HG03095 (cell line): ENCODE measurements around the gene ZCCHC9.
"Not testable (repeated sequence)": the region's sequence is repeated elsewhere in the genome, so short reads cannot be mapped to it uniquely, and the experiment has no call there.

Experiments used
- ATAC-seq: cut with Tn5 transposase; IDR thresholded peaks from one replicate; pipeline ENCODE4 v1.9.1; 2021; ENCODE audit warnings: moderate library complexity; ENCODE audit not compliant: unreplicated experiment

ZCCHC9 gene

GRCh38 chr5:81303563-81303962, 2.2 kb downstream of the ZCCHC9 start:
- no peak for ATAC-seq

DNA sequence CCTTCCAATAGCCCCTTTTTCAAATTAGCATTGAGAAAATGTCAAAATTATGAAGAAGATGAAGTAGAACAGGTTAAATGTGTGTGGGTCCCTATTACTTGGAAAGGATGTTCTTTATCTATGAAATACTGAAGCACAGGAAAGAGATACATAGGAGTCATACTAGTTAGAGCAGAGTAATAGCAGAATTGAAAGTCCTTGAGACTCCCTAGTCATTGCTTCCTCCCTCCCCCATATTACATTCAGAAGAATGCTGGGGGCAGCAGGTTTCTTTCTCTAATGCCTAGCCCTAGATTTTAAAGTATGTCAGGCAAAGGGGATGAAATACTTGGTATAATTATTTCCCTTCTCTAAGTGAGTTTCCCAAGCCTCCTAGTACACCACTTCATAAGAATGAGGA, 4.4 kb downstream of the ZCCHC9 start:
- ATAC-seq: no peak

- ATAC-seq: no peak
These were observed 7.4 kb downstream of the ZCCHC9 start for GRCh38 chr5:81308836-81309235.

DNA sequence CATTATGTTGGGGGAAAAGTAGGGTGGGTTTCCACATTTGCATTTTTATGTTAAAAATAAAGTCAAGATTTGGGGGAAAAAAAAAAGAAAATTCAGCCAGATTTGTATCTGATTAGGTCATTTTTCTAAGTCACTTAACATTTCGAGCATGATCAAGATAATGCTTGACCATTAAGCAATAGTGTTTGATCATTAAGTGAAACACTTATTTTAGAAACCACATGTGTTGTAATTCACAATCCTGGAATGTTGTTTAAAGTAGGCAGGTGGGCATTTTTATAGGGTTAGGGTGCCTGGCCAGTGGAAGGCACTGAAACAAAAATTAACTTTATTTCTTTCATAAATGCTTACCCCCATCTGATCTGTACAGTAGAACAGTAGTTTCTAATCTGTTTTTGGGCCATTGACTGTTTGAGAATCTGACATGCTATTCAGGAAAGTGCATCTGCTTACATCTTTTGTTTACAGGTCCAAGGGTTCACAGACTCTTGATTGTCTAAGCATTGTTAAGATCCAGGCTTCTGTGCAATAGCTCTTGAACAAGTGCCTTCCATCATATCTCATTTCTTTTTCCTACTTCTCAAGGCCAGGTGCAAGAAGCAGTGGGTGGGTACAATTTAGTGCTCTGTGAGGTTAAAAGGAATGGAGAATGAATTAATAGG, 9.1 kb downstream of the ZCCHC9 start:
- ATAC-seq: no peak

DNA sequence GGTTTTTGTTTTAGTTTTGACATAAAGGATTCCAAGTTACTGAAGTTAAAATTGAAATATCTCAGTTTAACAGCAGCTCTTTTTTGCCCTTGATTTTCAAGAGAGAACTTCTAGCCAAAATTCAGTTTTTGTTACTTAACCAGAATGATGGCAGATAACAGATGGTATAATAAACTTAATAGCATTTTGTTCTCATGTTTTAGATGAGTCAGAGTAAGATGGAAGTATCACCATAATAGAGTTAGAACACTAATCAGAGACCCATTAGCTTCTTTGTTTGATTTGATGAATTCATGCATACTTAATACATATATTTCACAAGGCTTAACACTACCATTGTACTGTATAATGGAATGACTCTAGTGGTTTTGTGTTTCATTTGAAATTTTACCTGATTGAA, 11.9 kb downstream of the ZCCHC9 start:
- ATAC-seq: no peak

- no peak for ATAC-seq
These were observed 12.3 kb downstream of the ZCCHC9 start for GRCh38 chr5:81313686-81314085.

- ATAC-seq: no peak
These were observed 13.2 kb downstream of the ZCCHC9 start for GRCh38 chr5:81314581-81314980.

DNA sequence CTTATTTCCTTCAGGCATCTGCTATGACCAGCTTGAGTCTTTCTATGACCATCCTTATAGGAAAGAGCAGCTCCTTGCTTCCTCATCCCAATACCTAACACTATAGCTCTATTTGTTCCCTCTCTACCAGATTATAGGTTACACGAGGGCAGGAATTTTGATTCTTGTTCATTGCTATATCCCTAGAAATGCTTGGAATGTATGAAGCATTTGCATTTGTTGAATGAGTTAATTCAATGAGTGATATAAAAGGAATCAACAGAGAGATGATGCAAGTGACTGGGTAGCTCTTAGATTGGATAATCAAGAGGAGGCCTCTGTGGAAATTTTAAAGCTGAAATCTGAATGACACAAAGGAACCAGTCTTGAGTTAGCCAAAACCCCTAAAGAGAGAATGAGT, 13.9 kb downstream of the ZCCHC9 start:
- ATAC-seq: no peak

- no peak for ATAC-seq
These were observed 14.4 kb downstream of the ZCCHC9 start for GRCh38 chr5:81315830-81316229.

- no peak for ATAC-seq
These were observed 15.2 kb downstream of the ZCCHC9 start for GRCh38 chr5:81316571-81316970.

- ATAC-seq: no peak
These were observed 16.1 kb downstream of the ZCCHC9 start for GRCh38 chr5:81317536-81317935.

- no peak for ATAC-seq
These were observed 25.2 kb downstream of the ZCCHC9 start for GRCh38 chr5:81326554-81326953.

GRCh38 chr5:81334304-81335061, 33.1 kb downstream of the ZCCHC9 start:
- ATAC-seq: no peak

- no peak for ATAC-seq
These were observed 34.6 kb downstream of the ZCCHC9 start for GRCh38 chr5:81335946-81336345.

DNA sequence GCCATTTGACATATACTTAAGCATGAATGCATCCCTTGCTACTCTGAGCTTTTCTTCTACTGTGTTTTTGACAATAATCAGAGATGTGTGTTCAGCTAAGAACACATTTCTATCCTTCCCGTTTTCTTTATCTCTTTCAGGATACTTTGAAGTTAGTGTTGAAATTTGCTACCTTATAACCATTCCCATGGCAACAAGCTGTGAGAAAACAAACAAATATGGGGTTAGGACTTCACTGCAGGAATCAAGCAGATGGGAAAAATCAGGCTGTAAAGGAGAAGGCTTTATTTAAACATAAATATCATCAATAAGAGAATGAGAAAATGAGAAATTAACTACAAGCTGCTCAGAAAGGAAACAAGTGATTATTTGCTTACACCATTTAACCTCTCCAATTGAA, 35.2 kb downstream of the ZCCHC9 start:
- ATAC-seq: no peak

- ATAC-seq: no peak
These were observed 36.4 kb downstream of the ZCCHC9 start for GRCh38 chr5:81337803-81338202.

DNA sequence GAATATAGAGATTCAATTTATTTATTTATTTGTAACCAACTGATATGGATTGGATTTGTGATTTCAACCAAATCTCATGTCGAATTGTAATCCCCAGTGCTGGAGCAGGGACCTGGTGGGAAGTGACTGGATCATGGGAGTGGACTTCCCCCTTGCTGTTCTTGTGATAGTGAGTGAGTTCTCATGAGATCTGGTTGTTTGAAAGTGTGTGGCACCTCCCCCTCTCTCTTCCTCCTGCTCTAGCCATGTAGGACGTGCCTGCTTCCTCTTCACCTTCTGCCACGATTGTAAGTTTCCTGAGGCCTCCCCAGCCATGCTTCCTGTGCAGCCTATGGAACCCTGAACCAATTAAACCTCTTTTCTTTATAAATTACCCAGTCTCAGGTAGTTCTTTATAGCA, 36.8 kb downstream of the ZCCHC9 start:
- ATAC-seq: not testable (repeated sequence)

- no peak for ATAC-seq
These were observed 43.3 kb downstream of the ZCCHC9 start for GRCh38 chr5:81344736-81345135.

DNA sequence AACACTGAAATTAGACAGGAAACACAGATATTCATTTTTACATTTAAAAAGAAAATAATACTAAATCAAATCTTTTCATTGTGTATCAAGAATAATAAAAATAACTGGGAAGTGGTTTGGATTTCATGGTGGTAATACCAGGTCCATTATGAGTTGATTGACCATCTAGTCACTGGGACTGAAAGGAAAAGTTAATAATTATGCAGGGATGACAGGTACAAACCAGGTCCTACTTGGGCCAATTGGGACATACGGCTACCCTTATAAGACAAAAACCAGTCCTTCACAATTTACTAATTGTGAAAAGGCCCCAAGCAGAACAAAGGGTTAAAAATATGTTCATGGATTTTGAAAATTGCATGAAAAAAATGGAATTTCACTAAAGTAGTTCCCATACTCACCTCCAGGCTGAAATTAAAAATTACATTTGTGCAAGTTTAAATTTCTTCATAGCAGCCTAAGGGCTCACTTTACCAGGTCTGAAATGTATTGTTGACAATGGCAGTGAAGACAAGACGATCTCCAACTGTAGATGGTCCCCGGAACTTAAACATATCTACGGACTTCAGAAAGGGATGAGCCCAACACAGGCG, 44.1 kb downstream of the ZCCHC9 start:
- ATAC-seq: no peak

- no peak for ATAC-seq
These were observed 47.8 kb downstream of the ZCCHC9 start for GRCh38 chr5:81349161-81349560.

GRCh38 chr5:81350507-81350906, 49.1 kb downstream of the ZCCHC9 start:
- ATAC-seq: no peak

- ATAC-seq: no peak
These were observed 51.8 kb downstream of the ZCCHC9 start for GRCh38 chr5:81353189-81353588.
